NCI-H446 (cell line): Measurements from ENCODE around the gene TANK.
"Not testable (repeated sequence)": the region's sequence is repeated elsewhere in the genome, so short reads cannot be mapped to it uniquely, and the experiment has no call there.

Source experiments
- DNase-seq, 2 experiments: peaks; one replicate each; lab custom pipeline; 2025; lab: John Stamatoyannopoulos, UW

TANK gene

DNA sequence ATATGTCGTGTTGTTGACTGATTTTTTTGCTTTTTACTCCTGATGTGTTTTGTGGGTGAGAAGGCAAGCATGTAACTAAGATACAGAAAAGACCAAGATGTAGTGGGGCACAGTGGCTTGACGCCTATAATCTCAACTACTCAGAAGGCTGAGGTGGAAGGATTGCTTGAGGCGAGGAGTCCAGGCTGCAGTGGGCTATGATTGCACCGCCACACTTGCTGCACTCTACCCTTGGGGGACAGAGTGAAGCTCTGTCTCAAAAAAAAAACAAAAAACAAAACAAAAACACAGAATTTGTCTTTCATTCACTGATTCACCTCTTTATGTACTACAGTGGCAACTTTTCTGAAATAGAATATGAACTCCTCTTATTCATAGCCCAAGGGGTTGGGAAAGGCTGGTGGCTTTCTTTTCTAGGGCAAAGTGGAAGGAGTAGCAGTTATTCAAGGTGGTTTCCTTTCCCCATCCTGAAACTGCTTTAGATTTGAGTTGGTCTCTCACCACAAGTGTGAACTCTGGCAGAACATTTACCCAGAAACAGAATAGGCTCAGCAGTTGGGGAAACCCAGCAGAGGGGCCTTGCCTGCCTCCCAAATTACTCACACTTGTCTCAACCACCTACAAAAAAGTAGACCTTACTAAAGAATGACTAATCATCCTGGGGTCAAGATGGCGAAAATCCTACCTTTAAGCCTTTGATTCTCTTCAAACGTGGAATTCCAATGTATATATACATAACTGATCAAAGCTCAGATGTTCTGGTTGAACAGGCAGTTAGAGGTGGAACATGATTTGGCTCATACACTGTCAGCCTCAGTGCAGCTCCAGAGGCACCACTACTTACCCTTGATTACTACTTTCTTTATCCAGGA, 6.5 kb downstream of the TANK start:
- no peak for DNase-seq

DNA sequence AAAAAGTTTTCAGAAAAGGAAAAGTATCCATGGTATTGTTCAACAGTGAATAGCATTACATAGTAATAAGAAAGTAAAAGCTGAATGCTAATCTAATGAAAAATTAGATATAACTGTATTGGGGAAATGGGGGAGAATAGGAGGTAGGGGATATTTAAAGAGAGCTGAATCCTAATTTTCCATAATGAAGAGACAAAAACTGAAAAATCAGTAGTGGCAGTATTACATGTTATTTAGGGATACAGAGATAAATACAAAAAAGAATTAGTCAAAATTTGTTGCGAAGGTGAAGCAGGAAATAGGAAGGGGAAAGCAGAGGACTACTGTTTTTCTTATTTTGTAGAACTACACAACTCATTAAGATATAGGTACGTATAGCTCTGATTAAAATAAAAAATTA, 9.1 kb downstream of the TANK start:
- DNase-seq = no peak

DNA sequence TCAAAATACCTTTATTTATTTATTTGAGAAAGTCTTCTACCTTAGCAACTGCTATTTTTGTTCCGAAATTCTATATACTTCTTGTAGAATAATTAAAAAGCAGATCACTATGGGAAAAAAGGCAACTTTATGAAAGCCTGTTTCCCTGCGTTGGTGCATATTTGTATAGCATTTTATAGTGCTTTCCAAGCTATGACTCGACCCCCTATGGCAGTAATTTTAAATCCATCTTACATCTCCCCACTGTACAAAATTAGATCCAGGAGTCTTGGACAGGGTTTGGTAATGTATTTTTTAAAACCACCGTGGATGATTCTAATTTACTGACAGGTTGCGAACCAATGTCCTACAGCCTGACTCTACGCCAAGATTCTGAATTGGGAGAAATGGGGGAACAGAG, 10.1 kb downstream of the TANK start:
- no peak for DNase-seq

DNA sequence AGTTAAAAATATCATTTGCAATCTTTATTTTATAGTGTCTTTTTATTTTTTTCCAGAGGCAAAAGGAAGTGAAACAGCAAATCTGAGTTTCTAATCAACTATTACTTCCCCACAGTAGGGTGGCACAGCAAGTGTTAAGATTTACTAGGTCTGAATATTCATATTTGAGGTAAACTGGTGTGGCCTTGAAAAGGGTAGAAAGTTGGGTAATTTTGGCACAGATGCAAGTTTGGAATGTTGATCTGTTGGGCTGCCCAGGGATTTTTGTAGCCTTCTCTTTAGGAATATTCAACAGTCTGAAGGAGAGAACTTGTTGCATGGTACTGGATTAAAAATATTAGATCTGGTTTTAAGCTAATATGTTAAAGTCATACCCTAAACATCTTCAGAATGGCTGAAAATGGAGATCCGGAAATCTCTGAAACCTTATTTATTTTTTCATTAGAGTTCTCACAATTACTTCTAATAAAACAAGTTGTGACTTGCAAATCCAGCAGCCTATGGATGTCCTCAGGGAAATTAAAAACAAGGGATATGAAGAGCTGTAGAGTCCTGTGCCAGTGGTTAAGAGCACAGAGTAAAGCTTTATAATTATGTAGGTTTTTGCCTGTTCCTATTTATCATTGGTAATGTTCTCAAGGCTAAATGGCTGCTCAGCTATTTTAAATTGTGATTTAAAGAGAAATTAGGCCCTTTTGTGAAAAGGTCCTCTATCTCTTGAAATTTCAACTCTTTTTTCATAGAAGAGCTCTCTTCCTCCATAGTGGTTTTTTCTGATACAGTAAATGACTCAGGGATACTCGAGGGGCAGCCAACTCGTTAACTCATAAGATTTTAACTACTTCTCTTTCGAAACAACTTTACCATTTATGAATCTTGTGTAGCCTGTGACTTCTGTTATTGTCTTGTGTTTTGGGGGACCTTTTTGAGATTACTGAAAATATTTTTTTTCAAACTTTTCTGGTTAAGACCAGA, 11.0 kb downstream of the TANK start:
- no peak for DNase-seq

DNA sequence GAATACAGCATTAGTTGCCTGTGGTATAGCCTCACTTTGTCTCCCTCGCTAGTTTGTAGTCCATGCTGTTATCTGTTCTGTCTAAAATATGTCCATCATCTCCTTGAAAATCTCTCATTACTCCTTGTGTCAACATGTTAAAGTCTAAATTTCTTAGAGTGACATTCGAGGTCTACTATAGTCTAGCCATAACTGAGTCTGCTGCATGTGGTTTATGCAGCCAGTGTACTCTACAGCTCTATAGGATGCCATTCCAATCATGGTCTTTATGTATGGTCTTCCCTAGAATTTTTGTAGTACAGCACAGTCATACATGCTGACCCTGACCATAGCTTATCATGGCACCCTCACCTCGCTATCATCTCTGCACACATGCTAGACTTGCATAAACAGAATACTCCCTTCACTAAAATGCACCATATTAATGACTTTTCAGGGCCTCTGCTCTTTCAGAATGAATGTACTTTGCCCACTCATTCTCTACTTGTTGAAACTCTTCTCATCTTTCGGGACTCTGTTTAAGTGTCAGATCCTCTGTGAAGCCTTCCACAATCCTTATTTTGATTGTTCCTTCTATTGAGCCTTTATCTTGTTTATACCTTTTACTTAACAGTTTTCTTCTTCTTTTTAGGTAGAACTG, 12.8 kb downstream of the TANK start:
- no peak for DNase-seq

DNA sequence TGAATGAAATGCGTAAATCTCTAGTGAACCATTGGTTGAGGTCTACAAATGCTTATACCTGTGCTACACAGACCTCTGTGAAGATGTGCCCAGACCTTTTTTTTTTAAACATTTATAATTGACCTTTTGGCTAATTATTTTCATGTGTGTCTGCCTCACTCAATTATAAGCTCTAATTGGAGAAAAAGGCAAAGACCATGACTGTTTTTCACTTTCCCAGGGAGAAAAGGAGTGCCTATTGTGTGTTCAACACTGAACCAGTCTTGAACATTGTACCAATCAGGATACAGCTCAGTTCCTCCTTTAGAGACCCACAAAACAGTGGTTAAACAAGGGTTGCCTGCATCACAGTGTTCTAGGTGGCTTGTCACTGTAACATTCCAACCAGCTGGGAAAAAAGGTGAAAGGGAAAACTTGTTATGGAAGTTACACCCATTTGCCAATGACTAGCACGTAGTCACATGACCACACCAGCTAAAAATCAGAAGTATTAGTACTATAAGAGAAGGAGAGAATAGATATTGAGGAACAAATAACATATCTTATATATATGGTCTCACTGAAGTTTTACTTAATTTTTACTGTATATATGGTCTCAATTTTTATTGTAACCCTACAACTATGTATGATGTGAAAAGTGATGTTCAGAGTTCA, 13.4 kb downstream of the TANK start:
- DNase-seq = no peak

DNA sequence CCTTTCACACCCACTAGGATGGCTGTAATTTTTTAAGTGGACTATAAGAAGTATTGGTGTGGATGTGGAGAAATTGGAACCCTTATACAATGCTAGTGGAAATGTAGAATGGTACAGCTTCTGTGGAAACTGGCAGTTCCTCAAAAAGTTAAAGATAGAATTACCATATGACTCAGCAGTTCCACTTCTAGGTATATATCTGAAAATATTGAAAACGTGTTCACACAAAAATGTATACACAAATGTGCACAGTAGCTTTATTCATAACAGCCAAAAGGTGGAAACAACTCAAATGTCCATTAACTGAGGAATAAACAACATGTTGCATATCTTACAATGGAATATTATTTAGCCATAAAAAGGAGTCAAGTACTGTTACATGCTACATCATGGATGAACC, 17.7 kb downstream of the TANK start:
- no peak for DNase-seq

DNA sequence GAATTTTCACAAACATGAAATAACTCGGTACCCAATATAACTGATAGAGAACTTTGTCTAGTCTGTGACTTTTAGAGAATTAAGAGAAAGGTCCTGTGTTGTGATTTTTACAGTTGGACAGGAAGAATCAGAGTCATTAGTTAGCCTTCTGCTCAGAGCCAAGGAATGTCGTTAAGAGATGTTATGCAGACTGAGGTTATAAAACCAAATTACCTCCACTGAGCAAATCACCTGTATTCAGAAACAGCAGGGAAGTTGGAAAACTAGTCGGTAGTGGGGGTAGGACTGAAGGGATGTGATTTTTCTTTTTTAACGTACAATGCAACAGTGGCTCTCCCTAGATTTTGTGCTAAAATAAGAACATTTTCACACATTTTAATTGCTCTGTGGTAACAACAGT, 18.5 kb downstream of the TANK start:
- no peak for DNase-seq

DNA sequence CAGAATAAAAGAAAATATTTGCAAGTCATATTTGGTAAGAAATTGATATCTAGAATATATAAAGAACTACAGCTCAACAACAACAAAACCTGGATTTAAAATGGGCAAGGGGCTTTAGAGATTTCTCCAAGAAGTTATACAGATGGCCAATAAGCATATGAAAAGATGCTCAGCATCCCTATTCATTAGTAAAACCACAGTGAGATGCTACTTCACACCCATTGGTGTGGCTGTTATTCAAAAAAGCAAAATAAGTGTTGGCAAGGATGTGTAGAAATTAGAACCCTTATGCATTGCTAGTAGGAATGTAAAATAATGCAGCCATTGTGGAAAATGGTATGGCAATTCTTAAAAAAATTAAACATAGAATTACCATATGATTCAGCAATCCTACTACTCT, 29.8 kb downstream of the TANK start:
- no peak for DNase-seq

DNA sequence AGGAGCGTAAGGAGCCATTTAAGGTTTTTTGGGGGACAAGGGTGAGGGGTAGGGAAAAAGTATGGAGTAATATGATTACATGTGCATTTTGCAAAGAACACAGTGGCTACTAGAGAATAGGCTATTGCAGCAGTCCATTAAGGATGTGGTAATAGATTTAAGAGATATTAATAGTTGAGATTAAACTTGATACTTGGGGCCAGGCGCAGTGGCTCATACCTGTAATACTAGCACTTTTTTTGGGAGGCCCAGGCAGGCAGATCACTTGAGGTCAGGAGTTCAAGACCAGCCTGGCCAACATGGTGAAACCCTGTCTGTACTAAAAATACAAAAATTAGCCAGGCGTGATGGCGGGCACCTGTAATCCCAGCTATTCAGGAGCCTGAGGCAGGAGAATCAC, 35.4 kb downstream of the TANK start:
- not testable (repeated sequence) for DNase-seq

DNA sequence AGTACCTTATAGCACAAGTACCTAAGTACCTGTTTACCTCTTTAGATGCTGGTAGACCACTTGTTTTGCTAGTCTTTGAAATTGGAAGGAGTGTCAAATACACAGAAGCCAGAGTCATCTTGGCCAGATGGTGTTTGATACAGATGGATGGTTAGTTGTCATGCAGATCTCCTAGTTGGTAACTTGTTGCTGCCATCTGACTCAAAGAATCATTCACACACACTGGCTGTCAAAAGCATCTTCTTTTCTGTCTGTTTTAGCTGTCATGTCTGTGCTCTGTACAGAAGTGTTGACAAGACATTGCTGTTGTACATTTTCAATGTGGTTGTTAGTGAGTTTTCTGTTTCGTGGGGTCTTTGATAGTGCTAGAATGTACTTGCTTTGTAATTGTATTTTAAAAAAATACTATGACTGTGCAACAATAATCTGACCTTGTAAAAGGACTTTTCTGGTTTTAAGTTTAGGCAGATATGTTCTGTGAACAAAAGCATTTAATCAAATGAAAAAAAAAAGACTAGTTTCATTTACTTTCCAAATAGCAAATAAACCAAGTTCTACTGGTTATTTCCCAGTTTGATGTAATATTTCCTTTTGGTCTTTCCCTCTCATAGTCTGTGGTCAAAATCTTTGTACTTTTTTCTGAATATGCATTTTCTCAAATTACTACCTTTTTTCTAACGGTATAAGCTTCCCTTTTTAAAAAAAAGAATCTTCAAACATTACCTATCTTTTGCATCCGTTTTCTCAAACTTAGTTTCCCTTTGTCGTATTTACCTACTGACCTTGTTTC, 39.9 kb downstream of the TANK start:
- peak; percentile 10 to 66 for DNase-seq

DNA sequence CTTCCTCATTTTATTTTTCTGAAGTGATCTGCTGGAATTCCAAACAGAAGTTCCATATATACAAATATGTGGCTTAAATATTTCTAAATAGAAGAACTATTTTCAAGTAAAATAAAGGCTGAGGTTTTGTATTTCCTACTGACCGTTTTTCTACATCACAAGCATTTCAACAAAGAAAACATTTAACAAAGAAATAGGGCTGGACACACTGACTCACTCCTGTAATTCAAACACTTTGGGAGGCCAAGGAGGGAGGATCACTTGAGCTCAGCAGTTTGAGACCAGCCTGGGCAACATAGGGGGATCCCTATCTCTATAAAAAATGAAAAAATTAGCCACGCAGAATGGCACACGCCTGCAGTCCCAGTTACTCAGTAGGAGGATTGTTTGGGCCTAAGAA, 44.6 kb downstream of the TANK start:
- DNase-seq = no peak

DNA sequence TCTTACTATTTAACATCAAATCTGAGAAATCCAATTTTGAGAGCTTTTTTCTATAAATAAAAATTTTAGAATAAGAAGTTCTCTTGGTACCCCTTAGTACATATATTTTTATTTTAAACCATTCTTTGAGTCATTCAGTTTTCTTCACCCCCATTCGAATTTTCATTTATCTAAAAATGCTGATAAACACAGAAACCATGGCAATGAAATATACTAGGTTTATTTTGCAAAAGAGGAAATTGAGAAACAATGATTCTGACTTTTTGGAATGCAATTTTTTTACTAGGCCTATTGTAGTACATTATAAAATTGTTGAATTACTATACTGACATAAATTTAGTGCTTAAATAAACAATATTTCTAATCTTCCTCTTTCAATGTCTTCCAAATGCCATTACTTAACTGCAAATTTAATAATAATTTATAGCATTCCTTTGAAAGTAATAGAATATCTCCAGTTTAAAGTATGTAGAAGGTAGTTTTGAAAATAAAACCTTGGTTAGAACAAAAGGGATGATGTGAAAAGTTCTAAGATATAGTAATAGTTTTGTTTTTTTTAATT, 46.3 kb downstream of the TANK start:
- DNase-seq = no peak

DNA sequence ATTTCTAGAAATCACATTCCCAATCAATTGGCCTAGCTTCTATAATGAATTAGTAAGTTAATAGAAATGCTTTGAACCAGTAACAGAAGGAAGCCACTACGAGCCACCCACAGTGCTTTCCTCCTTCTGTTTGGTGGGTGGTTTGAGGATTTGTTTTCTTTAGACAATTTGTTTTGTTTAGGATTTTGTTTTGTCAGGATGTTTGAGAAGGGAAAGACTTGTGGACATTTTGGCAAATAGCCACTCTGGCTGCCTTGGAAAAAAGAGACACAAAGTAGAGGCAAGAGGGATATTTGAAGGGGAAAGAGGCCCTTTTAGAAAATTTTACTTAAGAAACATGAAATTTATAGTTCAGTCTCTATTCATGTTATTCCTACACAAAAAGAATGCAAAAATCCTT, 47.7 kb downstream of the TANK start:
- no peak for DNase-seq

DNA sequence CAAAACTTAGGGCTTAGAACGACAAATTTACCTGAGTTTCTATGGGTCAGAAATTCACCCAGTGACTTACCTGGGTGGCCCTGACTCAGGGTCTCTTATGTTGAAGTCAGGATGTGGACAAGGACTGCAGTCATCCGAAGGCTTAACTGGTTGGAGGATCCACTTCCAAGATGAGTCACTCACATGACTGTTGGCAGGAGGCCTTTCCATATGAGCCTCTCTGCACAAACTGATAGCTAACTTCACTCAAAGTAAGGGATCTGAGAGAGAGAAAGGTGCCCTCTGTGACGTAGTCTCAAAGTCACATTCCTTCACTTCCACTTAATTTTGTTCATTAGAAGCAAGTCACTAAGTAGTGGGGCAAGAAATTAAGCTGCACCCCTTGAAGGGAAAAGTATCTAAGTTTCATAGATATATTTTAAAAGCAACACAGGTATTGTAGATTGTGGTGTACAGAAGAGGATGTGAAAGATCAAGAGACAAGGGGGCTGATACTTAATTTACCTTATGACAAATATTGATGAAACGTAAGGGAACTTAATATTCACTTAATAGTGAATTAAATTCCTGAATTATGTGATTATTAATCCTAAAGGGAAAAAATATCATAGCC, 48.4 kb downstream of the TANK start:
- peak in 1 of 2 experiments; percentile 57 for DNase-seq

DNA sequence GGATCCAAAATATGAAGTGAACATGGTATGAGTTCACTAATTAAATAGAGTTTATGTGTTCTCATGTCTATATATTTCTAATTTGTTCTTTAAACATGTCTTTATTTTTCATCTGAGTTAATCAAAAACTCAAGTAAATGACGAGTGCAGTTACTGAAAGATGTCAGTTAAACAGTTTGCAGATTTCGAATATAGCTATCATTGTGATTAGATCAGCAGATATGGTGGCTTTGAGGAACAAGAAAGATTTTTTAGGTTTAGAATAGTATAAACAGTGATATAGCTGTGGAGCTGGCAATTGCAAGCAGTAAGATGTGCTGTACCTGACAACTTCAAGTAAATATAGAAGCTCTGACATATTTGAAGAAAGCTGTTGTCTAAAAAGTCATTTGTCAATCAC, 49.7 kb downstream of the TANK start:
- DNase-seq = no peak

DNA sequence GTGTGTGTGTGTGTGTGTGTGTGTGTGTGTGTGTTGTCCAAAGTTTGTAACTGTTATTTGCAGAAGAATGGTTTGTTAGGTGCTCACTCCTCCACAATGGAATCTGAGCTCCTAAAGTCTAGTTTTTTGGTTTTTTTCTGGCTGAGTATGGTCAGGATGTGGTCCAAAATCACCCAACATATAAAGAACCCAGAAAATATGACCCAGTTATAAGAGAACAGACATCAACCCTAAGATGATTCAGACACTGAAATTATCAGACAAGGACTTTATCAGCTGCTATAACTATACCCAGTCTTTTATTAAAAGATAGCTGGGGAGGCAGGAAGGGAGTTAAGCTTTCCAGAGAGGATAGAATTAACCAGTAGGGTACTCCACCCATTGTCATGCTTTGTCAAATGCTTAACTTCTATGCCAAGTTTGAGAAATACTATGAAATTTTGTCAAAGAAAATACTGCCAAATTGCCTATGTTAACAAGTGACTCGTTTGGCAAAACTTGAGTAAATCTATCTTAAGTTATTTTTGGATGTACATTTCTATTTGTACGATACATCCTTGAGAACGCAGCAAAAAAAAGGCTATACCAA, 57.5 kb downstream of the TANK start:
- DNase-seq = no peak

DNA sequence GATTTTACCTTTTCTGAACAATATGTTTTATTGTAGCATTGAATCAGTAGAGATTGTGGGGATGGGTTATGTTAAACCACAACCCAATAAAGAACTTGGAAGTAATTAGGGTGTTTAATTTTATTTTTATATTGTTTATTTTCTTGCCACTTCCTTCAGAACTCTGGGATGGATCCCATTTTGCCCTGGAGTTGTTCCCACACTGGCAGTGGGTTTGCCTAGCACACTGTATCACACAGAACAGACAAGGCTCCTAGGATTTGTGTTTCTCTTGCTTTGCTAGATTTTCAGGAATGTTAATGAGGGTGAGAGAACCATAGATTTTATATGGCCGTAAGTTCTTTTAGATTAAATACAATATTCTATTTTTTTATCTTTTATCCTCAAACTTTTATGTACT, 59.0 kb downstream of the TANK start:
- DNase-seq = no peak

DNA sequence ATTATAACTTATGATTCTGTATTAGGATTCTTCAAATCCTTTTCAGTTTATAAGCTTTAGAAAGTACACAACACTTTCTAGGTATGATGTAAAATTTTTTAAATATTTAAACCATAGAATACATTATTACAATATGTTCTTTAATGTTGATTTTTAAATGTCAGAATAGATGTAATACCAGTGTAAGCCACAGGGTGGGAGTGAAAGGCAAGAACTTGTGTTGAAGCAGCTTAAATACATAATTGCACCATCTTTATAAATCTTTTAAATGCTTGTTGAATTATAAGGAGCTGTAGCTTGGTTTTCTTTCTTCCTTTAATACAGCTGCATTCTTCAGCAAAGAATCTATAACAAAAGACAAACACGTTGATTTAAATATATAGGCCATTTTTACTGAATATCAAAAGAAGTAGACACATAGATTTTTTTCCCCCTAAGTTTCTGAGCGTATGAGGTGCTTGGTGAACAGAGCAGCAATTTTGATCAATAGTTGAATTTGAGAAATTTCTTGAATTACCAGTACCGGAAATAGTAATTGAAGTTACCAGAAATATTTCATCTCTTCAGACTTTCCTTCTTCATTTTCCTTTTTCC, 63.0 kb downstream of the TANK start:
- peak; percentile 14 to 44 for DNase-seq
